GM13977 (cell line): ENCODE results near the gene BNC2.
"Not testable (repeated sequence)": the region's sequence is repeated elsewhere in the genome, so short reads cannot be mapped to it uniquely, and the experiment has no call there.

ENCODE experiments used
- DNase-seq: peaks from one replicate; pipeline ENCODE4 v3.0.0; 2012; ENCODE audit warnings: low spot score
- in situ Hi-C: fragments of 300-500 bp; cut with MboI; formaldehyde crosslinking; loops from one replicate; pipeline ENCODE4 v1.12.0; 2022; ENCODE audit warnings: low sequenced_read_pairs, low pct_unique_long_range_greater_than_20kb, mixed read lengths, inconsistent platforms; ENCODE audit not compliant: unreplicated experiment
- TF ChIP-seq, protein P1 (sequence below): IDR thresholded peaks from 2 replicates; pipeline ENCODE4 v1.5.1; 2012; ENCODE audit warnings: mild to moderate bottlenecking, control low read depth; ENCODE audit not compliant: insufficient read depth; ENCODE audit errors: extremely low read depth, missing control alignments

The BNC2 gene

GRCh38 chr9:16449076-16449730 lies 421.3 kb downstream of the BNC2 start:
- in situ Hi-C loops: no loop called here
- TF ChIP-seq, protein P1, sequence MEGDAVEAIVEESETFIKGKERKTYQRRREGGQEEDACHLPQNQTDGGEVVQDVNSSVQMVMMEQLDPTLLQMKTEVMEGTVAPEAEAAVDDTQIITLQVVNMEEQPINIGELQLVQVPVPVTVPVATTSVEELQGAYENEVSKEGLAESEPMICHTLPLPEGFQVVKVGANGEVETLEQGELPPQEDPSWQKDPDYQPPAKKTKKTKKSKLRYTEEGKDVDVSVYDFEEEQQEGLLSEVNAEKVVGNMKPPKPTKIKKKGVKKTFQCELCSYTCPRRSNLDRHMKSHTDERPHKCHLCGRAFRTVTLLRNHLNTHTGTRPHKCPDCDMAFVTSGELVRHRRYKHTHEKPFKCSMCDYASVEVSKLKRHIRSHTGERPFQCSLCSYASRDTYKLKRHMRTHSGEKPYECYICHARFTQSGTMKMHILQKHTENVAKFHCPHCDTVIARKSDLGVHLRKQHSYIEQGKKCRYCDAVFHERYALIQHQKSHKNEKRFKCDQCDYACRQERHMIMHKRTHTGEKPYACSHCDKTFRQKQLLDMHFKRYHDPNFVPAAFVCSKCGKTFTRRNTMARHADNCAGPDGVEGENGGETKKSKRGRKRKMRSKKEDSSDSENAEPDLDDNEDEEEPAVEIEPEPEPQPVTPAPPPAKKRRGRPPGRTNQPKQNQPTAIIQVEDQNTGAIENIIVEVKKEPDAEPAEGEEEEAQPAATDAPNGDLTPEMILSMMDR: no peak
- no peak for DNase-seq

DNA sequence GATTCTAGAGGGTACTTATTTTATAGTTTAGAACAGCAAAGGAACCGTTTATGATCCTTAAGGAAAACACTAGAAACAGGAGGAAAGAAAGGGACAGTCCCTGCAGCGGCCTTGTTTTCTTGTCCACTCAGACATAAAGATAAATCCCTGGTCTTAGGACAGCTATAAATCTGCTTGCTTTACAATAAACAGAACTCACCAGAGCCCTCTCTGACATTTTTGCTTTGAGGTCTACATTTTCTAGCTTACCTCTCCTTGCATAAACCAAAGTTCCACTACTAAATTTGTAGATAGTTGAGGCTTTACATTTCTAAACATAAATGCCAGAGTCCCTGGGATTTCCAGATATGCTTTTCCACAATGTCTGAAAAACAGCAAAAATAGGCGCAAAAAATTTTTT lies 422.5 kb downstream of the BNC2 start:
- in situ Hi-C loops: no loop called here
- DNase-seq: no peak
- TF ChIP-seq, protein P1: no peak

DNA sequence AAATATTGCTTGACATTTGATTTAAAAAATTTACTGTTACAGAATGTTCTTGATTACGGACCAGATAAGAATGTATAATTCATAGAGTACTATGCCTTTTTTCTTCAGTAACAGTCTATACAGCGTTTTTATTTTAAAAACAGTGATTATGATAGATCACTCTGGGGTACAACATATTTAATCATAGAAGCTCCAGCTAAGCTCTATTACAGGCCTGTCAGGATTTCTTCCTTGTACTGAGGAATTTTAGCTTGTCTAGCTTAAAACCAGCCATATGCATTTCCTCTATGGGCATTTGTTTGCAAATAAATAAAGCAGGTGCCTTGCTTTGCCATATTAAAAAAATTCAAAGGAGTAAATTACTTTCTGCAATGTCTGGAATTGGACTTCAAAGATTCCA lies 423.8 kb downstream of the BNC2 start:
- in situ Hi-C loops: no loop called here
- TF ChIP-seq, protein P1: no peak
- DNase-seq: no peak

GRCh38 chr9:16445141-16445920 lies 425.1 kb downstream of the BNC2 start:
- DNase-seq: no peak
- in situ Hi-C loops: no loop called here
- TF ChIP-seq, protein P1: no peak

DNA sequence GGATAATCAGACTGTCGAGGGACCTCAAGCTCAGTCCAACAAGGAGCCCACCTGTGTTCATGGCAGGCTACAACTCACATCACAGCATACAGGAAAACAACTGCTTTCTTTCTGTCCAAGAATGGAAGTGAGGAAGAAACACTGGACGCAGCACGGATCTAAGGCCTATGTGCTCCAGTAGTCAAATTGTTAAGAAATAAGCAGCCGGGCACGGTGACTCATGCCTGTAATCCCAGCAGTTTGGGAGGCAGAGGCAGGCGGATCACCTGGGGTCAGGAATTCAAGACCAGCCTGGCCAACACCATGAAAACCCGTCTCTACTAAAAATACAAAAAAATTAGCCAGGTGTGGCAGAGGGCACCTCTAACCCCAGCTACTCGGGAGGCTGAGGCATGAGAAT lies 427.8 kb downstream of the BNC2 start:
- TF ChIP-seq, protein P1: no peak
- in situ Hi-C loops: no loop called here
- DNase-seq: no peak

- no peak for DNase-seq
- TF ChIP-seq, protein P1: no peak
Measured at GRCh38 chr9:16441791-16442190, 428.7 kb downstream of the BNC2 start.

DNA sequence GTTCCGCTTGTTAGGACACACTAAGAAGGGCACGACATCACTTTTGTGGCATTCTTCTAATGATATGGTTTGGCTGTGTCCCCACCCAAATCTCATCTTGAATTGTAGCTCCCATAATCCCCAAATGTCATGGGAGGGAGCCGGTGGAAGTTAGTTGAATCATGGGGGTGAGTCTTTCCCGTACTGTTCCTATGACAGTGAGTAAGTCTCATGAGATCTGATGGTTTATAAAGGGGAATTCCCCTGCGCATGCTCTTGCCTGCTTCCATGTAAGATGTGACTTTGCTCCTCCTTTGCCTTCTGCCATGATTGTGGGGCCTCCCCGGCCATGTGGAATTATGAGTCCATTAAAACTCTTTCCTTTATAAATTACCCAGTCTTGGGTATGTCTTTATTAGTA lies 431.6 kb downstream of the BNC2 start:
- in situ Hi-C loops, DNase-seq: not testable (repeated sequence)

More at GRCh38 chr9:16441791-16442190, 428.7 kb downstream of the BNC2 start:
- in situ Hi-C loops: no loop called here
